ENCODE measurements around the gene ZDHHC18.
"Not testable (repeated sequence)": the region's sequence is repeated elsewhere in the genome, so short reads cannot be mapped to it uniquely, and the experiment has no call there.

The ZDHHC18 gene

GRCh38 chr1:26862781-26863684 lies 36.5 kb downstream of the ZDHHC18 start, which contains the start of gene SFN:
SFN (plus strand) TSS chr1:26863149; CDS start chr1:26863213, 64 bp downstream.
- TF ChIP-seq POLR2AphosphoS5 (IDR thresholded peaks at IDR 0.05; ENCODE audit: low read depth) (0 out of 2 replicates have a peak, but pooled peaks have one; percentile 20), SPI1 (IDR thresholded peaks at IDR 0.05; ENCODE audit: borderline replicate concordance, low read depth) (no peak)
- TF ChIP-seq, protein P1, sequence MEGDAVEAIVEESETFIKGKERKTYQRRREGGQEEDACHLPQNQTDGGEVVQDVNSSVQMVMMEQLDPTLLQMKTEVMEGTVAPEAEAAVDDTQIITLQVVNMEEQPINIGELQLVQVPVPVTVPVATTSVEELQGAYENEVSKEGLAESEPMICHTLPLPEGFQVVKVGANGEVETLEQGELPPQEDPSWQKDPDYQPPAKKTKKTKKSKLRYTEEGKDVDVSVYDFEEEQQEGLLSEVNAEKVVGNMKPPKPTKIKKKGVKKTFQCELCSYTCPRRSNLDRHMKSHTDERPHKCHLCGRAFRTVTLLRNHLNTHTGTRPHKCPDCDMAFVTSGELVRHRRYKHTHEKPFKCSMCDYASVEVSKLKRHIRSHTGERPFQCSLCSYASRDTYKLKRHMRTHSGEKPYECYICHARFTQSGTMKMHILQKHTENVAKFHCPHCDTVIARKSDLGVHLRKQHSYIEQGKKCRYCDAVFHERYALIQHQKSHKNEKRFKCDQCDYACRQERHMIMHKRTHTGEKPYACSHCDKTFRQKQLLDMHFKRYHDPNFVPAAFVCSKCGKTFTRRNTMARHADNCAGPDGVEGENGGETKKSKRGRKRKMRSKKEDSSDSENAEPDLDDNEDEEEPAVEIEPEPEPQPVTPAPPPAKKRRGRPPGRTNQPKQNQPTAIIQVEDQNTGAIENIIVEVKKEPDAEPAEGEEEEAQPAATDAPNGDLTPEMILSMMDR (IDR thresholded peaks at IDR 0.05; ENCODE audit: insufficient read depth, low read length): peak; percentile 20
- peak; percentile 29 to 46 for DNase-seq (ENCODE audit: low read depth in 1 of 2, low spot score in 1 of 2)
- Histone ChIP-seq H3K27me3 (ENCODE audit: insufficient read depth, poor library complexity, severe bottlenecking) (no peaks in the 10 kb centered on the region), H3K4me3 (replicated peaks; ENCODE audit: insufficient read depth, low read length) (no peak within 1 kb of the TSS), H3K27ac (replicated peaks) (no peak within 1 kb of the TSS)

GRCh38 chr1:26863685-26864077 lies 37.2 kb downstream of the ZDHHC18 start:
- DNase-seq (ENCODE audit: low read depth in 1 of 2, low spot score in 1 of 2): no peak
- TF ChIP-seq GABPA (IDR thresholded peaks at IDR 0.05; ENCODE audit: low read depth) (no peak), POLR2AphosphoS5 (IDR thresholded peaks at IDR 0.05; ENCODE audit: low read depth) (no peak), SPI1 (IDR thresholded peaks at IDR 0.05; ENCODE audit: borderline replicate concordance, low read depth) (no peak)
- TF ChIP-seq, protein P2, sequence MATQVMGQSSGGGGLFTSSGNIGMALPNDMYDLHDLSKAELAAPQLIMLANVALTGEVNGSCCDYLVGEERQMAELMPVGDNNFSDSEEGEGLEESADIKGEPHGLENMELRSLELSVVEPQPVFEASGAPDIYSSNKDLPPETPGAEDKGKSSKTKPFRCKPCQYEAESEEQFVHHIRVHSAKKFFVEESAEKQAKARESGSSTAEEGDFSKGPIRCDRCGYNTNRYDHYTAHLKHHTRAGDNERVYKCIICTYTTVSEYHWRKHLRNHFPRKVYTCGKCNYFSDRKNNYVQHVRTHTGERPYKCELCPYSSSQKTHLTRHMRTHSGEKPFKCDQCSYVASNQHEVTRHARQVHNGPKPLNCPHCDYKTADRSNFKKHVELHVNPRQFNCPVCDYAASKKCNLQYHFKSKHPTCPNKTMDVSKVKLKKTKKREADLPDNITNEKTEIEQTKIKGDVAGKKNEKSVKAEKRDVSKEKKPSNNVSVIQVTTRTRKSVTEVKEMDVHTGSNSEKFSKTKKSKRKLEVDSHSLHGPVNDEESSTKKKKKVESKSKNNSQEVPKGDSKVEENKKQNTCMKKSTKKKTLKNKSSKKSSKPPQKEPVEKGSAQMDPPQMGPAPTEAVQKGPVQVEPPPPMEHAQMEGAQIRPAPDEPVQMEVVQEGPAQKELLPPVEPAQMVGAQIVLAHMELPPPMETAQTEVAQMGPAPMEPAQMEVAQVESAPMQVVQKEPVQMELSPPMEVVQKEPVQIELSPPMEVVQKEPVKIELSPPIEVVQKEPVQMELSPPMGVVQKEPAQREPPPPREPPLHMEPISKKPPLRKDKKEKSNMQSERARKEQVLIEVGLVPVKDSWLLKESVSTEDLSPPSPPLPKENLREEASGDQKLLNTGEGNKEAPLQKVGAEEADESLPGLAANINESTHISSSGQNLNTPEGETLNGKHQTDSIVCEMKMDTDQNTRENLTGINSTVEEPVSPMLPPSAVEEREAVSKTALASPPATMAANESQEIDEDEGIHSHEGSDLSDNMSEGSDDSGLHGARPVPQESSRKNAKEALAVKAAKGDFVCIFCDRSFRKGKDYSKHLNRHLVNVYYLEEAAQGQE (IDR thresholded peaks at IDR 0.05; ENCODE audit: insufficient replicate concordance, low read depth): no peak
- TF ChIP-seq, protein P1 (IDR thresholded peaks at IDR 0.05; ENCODE audit: insufficient read depth, low read length): no peak

GRCh38 chr1:26864610-26865480 lies 38.4 kb downstream of the ZDHHC18 start:
- Histone ChIP-seq H3K27ac (replicated peaks) (peak overlapping the region; percentile 82), H3K27me3 (ENCODE audit: insufficient read depth, poor library complexity, severe bottlenecking) (no peaks in the 10 kb centered on the region), H3K4me3 (replicated peaks; ENCODE audit: insufficient read depth, low read length) (peak overlapping the region; percentile 65)
- peak; percentile 95 to 96 for DNase-seq (ENCODE audit: low read depth in 1 of 2, low spot score in 1 of 2)
- TF ChIP-seq GABPA (IDR thresholded peaks at IDR 0.05; ENCODE audit: low read depth) (peak; percentile 59; the same call in 1 of the 2 replicates), POLR2AphosphoS5 (IDR thresholded peaks at IDR 0.05; ENCODE audit: low read depth) (peak; percentile 85)
- TF ChIP-seq, protein P2 (IDR thresholded peaks at IDR 0.05; ENCODE audit: insufficient replicate concordance, low read depth): no peak

More at GRCh38 chr1:26863685-26864077, 37.2 kb downstream of the ZDHHC18 start:
- Histone ChIP-seq H3K27me3 (ENCODE audit: insufficient read depth, poor library complexity, severe bottlenecking) (no peaks in the 10 kb centered on the region), H3K4me3 (replicated peaks; ENCODE audit: insufficient read depth, low read length) (no peak overlapping the region), H3K27ac (replicated peaks) (no peak overlapping the region)

GRCh38 chr1:26873097-26873496 lies 46.6 kb downstream of the ZDHHC18 start:
- not testable (repeated sequence) for DNase-seq (ENCODE audit: low read depth in 1 of 2, low spot score in 1 of 2); H3K27ac ChIP-seq (replicated peaks); H3K27me3 ChIP-seq (ENCODE audit: insufficient read depth, poor library complexity, severe bottlenecking); H3K4me3 ChIP-seq (replicated peaks; ENCODE audit: insufficient read depth, low read length)

Measured in HL-60 (cell line).